LoVo (cell line): Measurements from ENCODE around the gene GAB2.
"Not testable (repeated sequence)": the region's sequence is repeated elsewhere in the genome, so short reads cannot be mapped to it uniquely, and the experiment has no call there.

Source experiments
- DNase-seq: peaks from one replicate; pipeline ENCODE4 v3.0.0-alpha.2; 2016; ENCODE audit warnings: low spot score

The GAB2 gene

GRCh38 chr11:78248903-78249302, 168.7 kb downstream of the GAB2 start:
- DNase-seq: no peak

GRCh38 chr11:78248191-78248590, 169.4 kb downstream of the GAB2 start:
- no peak for DNase-seq

- DNase-seq: no peak
Measured at GRCh38 chr11:78244546-78245255, 172.9 kb downstream of the GAB2 start.

GRCh38 chr11:78244080-78244479, 173.5 kb downstream of the GAB2 start:
- no peak for DNase-seq

GRCh38 chr11:78241475-78241874, 176.1 kb downstream of the GAB2 start:
- no peak for DNase-seq

- DNase-seq: no peak
Measured at GRCh38 chr11:78239781-78240180, 177.8 kb downstream of the GAB2 start.

- no peak for DNase-seq
Measured at GRCh38 chr11:78237293-78238046, 180.2 kb downstream of the GAB2 start.

GRCh38 chr11:78234006-78234405, 183.6 kb downstream of the GAB2 start:
- no peak for DNase-seq

GRCh38 chr11:78233046-78233445, 184.6 kb downstream of the GAB2 start:
- not testable (repeated sequence) for DNase-seq

- DNase-seq: no peak
Measured at GRCh38 chr11:78231962-78232501, 185.6 kb downstream of the GAB2 start.

GRCh38 chr11:78230161-78230877, 187.3 kb downstream of the GAB2 start:
- DNase-seq: no peak

- DNase-seq: no peak
Measured at GRCh38 chr11:78229106-78229505, 188.5 kb downstream of the GAB2 start.

GRCh38 chr11:78228467-78228866, 189.2 kb downstream of the GAB2 start:
- DNase-seq: peak; percentile 59

GRCh38 chr11:78227921-78228320, 189.7 kb downstream of the GAB2 start:
- DNase-seq: no peak

- no peak for DNase-seq
Measured at GRCh38 chr11:78226684-78227680, 190.6 kb downstream of the GAB2 start.

GRCh38 chr11:78224906-78225420, 192.7 kb downstream of the GAB2 start:
- DNase-seq: no peak

GRCh38 chr11:78224506-78224905, 193.1 kb downstream of the GAB2 start:
- DNase-seq: no peak

- DNase-seq: no peak
Measured at GRCh38 chr11:78223320-78223954, 194.2 kb downstream of the GAB2 start.

- not testable (repeated sequence) for DNase-seq
Measured at GRCh38 chr11:78222726-78223125, 194.9 kb downstream of the GAB2 start.
